Measurements from ENCODE around the gene NCDN. TPM values are rescaled to one million over a fixed set of nuclear protein-coding genes. Genes with fewer than 3 reads are reported as not detected.
"Not testable (repeated sequence)": the region's sequence is repeated elsewhere in the genome, so short reads cannot be mapped to it uniquely, and the experiment has no call there.

Gene NCDN
- polyA plus RNA-seq, 4 donors = 14.7 to 23.4 (median 20.3) TPM

DNA sequence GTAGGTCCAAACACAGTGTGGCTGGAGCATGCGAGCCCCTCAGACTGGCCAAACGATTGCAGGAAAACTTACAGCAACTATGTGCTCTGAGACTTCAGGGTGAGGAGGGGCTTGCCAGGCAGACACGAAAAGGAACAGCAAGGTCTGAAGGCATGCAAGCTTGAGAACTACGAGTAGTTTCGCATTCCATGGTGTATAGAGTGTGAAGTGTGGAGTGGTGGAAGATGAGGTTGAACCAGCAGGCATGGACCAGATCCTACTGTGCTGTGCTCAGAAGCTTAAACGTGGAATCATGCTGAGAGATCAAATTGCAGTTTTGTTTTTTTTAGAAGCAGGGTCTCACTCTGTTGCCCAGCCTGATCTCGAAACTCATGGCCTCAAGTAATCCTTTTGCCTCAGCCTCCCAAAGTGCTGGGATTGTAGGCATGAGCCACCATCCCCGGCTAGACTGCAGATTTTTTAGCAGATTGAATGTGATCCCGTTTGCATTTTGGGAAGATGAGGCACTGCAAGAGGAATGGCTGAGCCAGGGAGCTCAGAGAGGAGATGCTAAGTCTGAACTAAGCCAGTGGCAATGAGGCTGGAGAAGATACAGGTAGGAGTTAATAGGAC is 10.5 kb downstream of the NCDN start:
- no peak for DNase-seq (ENCODE audit: low read depth in 4 of 4, low spot score in 2 of 4)

DNA sequence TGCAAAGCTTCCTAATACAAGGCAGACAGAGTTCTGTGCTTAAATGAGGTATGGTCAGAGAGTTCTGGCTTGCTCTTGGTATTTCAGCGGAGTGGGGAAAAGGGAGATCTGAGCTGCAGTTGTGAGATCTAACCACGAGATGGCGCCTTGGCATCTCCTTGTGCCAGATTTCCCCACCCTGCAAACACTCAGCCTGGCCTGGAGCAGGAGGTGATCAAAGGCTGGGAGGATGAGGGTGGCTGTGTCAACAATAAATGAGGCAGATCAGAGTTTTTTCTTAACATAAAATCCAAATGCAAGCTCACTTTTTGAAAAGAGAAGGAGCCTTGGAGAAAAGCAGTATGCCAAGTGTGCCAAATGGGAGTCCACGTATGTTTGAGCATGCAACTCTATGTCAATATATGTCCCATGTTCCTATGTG is 11.4 kb downstream of the NCDN start:
- peak in 2 of 4 donors; percentile 54 to 69 for DNase-seq (ENCODE audit: low read depth in 4 of 4, low spot score in 2 of 4)

DNA sequence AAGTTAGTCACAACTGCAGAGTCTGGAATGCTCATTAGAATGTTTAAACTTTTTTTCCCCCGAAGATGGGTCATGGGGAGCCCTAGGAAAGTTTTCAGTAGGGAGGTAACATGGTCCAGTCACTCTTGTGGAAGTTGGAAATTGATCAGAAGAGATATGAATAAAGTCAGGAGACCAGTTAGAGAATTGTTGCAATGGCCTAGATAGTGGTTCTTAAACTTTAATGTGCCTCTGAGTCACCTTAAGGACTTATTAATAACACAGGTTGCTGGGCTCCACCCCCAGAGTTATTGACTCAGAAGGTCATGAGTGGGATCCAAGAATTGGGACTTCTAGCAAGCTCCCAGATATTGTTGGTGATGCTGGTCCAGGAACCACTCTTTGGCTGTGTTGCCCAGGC is 12.3 kb downstream of the NCDN start:
- no peak for DNase-seq (ENCODE audit: low read depth in 4 of 4, low spot score in 2 of 4)

DNA sequence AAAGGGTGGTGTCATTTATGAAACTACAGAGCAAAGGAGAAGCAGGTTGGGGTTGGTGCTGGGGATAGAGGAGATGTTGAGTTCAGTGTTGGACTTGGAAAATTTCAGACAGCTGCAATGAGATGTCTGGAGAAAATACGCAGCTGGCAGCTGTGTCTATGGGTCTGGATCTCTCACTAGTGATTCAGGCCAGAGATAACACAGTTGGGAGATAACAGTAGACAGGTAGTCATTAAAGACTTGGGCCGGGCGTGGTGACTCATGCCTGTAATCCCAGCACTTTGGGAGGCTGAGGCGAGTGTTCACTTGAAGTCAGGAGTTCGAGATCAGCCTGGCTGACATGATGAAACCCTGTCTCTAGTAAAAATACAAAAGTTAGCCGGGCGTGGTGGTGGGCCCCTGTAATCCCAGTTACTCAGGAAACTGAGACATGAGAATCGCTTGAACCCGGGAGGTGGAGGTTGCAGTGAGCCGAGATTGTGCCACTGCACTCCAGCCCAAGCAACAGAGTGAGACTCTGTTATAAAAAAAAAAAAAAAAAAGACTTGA is 13.1 kb downstream of the NCDN start:
- no peak for DNase-seq (ENCODE audit: low read depth in 4 of 4, low spot score in 2 of 4)

DNA sequence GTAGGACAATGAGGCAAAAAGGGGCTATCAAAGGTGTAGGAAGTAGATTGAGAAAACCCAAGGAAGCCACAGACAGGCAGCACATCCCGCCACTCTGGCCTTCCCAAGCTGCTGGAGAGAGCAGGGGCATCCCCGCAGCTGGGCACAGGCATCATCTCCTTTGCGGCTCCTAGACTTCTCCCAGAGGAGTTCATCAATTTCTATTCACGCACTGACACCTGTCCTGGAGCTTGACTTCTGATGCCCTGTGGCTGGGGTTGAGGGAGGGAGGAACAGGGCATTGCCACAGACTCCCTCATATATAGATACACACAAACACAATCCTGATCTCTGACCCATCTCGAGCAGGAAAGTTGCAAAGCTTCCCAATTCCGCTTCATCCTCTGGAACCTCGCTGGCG is 13.7 kb downstream of the NCDN start:
- no peak for DNase-seq (ENCODE audit: low read depth in 4 of 4, low spot score in 2 of 4)

DNA sequence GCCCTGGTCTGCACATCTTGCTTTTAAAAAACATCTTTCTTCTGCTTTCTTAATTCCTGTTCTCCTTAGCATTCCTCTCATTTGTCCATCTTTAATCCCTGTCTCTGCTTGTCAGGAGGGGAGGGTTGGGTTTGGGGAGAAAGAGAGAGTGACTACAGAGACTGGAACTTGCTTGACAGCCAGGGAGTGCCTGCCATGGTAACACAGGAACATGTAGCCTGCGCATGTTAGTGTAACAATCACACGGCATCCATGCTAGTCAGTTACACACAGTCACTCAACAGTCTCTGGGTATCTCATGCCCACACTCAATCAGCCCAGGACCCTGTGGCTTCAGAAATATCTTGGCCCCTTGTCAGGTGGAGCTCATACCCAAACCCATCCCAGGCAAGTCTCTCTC is 14.7 kb downstream of the NCDN start:
- DNase-seq (ENCODE audit: low read depth in 4 of 4, low spot score in 2 of 4) = no peak

DNA sequence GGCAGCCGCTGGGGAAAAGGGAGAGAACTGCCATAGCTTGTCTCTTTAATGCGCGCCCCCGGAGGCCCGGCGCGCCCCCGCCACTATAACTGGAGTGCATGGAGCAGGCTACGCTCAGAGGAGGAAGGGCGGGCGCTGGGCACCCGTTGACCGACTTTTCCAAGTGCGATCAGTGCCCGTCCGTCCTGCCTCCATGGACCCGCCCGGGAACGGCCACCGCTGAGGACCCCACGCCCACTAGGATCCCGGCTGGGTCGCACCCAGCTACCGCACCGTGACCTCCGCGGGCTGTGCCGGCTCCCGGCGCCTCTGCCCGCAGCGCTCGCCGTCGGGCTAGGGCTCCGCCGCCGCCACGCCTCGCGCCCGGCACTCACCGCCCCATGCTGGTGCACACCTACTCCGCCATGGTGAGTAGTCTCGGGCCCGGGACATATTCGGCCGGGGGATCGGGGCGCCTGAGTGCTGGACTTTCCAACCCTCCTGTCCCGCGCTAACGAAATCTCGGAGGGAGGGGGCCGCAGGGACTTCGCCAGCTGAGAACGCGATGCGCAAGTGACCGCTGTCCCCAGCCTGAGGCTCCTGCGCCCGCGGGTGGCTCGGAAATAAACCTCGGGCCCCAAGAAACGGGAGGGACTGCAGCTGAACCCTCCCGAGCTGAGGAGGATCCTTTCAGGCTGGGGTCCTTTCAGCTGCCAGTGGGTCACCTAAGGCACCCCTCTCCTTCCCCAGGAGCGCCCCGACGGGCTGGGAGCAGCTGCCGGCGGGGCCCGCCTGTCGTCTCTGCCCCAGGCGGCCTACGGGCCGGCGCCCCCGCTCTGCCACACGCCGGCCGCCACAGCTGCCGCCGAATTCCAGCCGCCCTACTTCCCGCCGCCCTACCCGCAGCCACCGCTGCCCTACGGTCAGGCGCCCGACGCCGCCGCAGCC is 15.9 kb downstream of the NCDN start, which contains the start of gene TFAP2E:
TFAP2E (plus strand) TSS at position 117 of the 927 bp plus-strand sequence; CDS start at position 381, 264 bp downstream.
- no peak for DNase-seq (ENCODE audit: low read depth in 4 of 4, low spot score in 2 of 4)

DNA sequence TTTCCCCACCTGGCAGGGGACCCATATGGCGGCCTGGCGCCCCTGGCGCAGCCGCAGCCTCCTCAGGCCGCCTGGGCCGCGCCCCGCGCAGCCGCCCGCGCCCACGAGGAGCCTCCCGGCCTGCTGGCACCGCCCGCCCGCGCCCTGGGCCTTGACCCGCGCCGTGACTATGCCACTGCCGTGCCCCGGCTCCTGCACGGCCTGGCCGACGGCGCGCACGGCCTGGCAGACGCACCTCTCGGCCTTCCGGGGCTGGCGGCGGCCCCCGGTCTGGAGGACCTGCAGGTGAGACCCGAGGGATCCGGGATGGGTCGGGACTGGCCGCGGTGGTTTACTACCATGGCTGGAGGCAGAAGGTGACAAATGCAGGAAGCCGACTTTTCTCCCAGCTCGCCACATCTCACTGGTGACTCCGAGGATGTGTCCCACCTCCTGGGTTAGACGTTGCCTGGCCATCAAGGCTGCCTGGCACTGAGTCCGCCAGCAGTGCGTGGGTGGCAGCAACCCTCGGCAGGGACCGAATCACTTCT is 16.6 kb downstream of the NCDN start:
- no peak for DNase-seq (ENCODE audit: low read depth in 4 of 4, low spot score in 2 of 4)

DNA sequence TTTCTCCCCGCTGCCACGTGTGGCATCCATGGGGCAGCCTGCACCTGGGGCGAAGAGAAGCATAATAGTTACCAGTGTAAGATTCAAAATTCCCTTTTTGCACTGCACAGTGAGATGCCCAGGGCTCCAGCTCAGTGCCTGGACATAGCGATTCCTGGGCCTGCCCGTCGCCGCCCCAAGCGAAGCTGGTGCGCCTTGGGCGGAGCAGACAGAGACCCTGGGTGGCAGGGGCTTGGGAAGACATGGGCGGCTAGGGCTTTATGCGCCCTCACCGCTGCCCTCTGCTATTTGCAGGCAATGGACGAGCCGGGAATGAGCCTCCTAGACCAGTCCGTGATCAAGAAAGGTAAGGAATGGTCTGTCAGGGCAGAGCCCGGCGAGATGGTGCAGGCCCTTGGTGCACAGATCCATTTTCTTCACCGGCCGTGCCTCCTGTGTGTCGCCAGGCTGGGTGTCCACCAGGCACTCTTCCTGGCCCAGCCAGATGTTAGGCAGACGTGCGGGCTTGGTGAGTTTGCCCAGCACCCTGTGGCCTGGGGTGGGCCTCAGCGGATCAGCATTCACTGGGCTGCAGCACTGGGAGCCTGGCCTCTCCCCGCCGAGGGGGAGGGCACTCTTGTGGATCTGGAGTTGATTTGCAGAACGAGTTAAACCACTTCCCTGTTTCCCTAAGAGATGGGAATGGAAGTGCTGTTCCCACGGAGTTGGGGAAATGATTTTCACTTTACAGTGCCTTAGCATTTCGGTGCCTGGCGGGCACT is 17.2 kb downstream of the NCDN start:
- no peak for DNase-seq (ENCODE audit: low read depth in 4 of 4, low spot score in 2 of 4)

DNA sequence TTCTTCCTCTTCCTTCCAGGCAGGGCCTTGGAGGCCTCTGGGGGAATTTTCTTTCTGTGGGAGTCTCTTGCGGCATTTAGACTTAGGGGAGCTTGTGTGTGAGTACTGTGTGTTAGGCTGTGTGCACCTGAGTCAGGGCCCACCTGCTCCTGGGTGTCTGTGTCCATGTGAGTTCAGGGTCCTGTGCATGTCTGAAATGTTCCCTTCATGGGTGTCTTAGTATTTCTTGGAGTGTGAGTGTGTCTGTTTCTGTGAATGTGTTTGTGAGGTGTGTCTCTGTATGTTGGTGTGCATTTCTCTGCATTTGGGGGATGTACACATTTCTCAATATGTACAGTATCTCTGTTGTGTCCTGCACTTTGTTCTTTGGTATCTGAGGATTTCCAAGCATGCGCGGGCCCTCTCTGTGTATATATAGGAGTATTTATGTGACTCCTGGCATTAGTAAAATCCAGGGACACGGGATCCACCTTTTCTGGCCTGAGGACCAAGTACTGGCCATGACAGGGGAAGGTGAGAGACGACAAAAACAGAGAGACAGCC is 17.9 kb downstream of the NCDN start:
- DNase-seq (ENCODE audit: low read depth in 4 of 4, low spot score in 2 of 4) = no peak

DNA sequence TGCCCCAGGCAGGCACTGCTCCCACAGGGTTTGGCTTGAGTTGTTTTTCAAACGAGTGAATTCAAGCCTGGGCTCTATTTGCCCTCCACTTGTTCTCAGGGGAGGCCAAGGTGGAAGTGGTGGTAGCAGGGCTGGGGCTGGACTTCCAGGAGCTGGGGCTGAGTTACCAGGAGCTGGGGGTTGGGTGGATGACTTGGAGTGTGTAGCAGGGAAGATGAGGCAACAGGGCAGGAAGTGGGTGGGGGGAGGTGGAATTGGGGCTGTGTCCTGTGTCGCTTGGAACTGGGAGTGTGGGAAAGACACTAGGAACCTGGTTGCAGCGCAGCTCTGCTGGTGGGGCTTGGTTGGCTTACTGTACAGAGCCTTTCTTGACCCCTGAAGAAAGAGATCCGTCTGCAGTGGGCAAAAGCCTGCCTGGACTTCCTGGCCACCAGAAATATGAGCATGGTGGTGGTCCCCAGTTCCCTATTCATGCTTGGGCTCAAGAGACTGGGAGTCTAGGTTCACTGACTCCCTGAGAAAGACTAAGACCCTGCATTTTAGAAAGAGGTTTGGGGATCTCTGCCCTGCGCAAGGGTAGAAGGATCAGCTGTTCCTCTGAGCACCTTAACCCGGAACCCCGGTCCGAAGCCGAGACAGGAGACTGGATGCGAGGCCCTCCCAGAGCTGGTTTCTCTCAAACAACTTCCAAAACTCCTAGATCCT is 18.6 kb downstream of the NCDN start:
- DNase-seq (ENCODE audit: low read depth in 4 of 4, low spot score in 2 of 4) = no peak

DNA sequence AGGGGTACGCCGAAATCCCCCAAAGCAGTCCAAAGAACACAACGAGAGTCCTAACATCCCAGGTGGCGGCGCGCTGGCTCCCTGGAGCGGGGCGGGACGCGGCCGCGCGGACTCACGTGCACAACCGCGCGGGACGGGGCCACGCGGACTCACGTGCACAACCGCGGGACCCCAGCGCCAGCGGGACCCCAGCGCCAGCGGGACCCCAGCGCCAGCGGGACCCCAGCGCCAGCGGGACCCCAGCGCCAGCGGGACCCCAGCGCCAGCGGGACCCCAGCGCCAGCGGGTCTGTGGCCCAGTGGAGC is 19.1 kb downstream of the NCDN start:
- not testable (repeated sequence) for DNase-seq (ENCODE audit: low read depth in 4 of 4, low spot score in 2 of 4)

DNA sequence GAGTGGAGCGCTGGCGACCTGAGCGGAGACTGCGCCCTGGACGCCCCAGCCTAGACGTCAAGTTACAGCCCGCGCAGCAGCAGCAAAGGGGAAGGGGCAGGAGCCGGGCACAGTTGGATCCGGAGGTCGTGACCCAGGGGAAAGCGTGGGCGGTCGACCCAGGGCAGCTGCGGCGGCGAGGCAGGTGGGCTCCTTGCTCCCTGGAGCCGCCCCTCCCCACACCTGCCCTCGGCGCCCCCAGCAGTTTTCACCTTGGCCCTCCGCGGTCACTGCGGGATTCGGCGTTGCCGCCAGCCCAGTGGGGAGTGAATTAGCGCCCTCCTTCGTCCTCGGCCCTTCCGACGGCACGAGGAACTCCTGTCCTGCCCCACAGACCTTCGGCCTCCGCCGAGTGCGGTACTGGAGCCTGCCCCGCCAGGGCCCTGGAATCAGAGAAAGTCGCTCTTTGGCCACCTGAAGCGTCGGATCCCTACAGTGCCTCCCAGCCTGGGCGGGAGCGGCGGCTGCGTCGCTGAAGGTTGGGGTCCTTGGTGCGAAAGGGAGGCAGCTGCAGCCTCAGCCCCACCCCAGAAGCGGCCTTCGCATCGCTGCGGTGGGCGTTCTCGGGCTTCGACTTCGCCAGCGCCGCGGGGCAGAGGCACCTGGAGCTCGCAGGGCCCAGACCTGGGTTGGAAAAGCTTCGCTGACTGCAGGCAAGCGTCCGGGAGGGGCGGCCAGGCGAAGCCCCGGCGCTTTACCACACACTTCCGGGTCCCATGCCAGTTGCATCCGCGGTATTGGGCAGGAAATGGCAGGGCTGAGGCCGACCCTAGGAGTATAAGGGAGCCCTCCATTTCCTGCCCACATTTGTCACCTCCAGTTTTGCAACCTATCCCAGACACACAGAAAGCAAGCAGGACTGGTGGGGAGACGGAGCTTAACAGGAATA is 19.7 kb downstream of the NCDN start:
- DNase-seq (ENCODE audit: low read depth in 4 of 4, low spot score in 2 of 4) = no peak

DNA sequence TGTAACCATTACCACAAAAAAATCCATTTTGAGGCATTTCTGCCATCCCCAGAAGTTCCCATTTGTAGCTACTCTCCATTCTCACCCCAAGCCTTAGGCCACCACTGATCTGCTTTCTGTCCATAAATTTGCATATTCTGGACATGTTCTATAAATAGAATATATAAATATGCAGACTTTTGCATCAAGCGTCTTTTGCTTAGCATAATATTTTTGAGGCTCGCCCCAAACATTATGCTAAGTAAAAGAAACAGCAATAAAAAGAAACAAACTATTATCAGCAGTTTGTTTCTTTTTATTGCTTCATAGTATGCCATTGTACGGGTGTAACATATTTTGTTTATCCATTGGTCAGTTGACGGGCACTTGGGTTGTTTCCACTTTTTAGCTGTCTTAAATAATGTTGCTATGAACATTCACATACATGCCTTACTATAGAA is 23.4 kb downstream of the NCDN start:
- DNase-seq (ENCODE audit: low read depth in 4 of 4, low spot score in 2 of 4) = no peak

DNA sequence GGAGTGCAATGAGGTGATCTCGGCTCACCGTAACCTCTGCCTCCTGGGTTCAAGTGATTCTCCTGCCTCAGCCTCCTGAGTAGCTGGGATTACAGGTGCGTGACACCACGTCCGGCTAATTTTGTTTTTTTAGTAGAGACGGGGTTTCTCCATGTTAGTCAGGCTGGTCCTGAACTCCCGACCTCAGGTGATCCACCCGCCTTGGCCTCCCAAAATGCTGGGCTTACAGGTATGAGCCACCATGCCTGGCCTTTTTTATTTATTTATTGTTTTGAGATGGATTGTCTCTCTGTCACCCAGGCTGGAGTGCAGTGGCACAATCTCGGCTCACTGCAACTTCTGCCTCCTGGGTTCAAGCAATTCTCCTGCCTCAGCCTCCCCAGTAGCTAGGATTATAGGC is 24.0 kb downstream of the NCDN start:
- DNase-seq (ENCODE audit: low read depth in 4 of 4, low spot score in 2 of 4) = not testable (repeated sequence)

DNA sequence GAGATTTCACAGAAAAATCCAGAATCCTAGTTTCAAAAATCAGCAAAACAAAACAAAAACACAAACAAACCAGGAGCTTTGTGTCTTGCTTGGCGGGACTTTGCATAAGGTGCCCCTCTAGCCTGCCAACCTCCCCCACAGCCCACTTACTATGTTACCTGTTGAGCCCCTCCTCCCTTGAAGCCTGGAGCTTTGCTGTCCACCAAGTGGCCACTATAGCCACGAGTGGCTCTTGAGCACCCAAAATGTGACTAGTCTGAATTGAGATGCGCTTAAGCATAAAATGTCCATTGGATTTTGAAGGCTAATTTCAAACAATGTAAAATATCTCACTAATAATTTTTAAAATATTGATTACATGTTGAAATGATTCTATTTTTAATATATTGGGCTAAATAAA is 27.7 kb downstream of the NCDN start:
- DNase-seq (ENCODE audit: low read depth in 4 of 4, low spot score in 2 of 4) = no peak

DNA sequence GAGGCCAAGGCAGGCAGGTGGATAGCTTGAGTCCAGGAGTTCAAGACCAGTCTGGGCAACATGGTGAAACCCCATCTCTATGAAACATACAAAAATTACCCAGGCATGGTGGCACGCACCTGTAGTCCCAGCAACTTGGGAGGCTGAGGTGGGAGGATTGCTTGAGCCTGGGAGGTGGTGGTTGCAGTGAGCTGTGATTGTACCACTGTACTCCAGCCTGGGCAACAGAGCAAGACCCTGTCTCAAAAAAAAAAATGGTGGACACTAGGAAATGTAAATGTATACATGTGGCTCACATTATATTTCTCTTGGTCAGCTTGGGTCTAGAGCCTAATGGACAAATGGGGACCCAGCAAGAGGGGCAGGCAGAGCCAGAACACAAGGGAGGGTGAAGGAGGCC is 28.2 kb downstream of the NCDN start:
- DNase-seq (ENCODE audit: low read depth in 4 of 4, low spot score in 2 of 4) = not testable (repeated sequence)

DNA sequence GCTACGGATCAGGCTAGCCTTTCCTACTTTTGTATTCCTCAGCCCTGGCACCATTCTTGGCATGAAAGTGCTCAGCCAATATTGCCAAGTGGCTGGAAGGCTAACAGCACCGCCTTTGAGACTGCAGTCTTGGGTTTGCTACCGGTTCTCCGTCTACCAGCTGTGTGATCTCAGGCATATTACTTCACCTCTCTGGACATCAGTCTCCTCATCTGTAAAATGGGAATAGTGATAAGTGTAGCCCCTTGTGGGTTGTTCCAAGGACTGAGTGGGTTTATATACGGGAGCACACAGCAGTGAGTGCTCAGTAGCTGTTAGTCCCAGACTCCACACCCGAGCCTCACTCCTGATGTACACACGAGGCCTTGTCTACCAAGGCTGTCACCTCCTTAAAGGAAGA is 29.2 kb downstream of the NCDN start:
- no peak for DNase-seq (ENCODE audit: low read depth in 4 of 4, low spot score in 2 of 4)

DNA sequence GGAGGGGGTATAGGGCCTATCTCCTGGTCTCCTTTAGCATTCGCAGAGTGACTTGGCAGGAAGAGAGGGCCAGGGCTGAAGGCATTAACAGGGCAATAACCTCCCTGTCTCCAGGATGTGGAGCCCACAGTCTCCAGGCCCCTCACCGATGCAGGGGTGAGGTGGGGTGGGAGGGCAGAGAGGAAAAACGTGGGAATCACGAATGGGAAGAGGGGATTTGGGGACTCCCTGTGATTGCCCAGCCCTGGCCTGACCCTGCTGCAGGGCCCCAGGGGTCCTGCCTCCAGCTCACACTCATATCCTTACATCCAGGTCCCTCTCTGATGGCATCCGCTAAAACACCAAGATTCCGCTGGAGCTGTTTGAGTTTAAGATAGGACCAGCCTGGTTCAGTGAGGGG is 30.1 kb downstream of the NCDN start:
- no peak for DNase-seq (ENCODE audit: low read depth in 4 of 4, low spot score in 2 of 4)
